Osteoblast (primary cell): ENCODE results near the gene HPCAL1. TPM values are rescaled to one million over a fixed set of nuclear protein-coding genes. Genes with fewer than 3 reads are reported as not detected.
A peak's percentile ranks its signal among the peaks of the same experiment; 100 is the strongest.

ENCODE experiments used
- DNase-seq: peaks from one replicate; pipeline ENCODE4 v3.0.0; 2011; ENCODE audit warnings: low spot score, mixed read lengths; ENCODE audit not compliant: insufficient read length; ENCODE audit errors: missing footprints
- H2AFZ ChIP-seq: 2 replicates; pipeline ENCODE4 v1.6.0; 2011; ENCODE audit warnings: mild to moderate bottlenecking, low read length
- H3K27ac ChIP-seq: 2 replicates; pipeline ENCODE4 v1.5.1; 2011; ENCODE audit warnings: mild to moderate bottlenecking, low read depth, low read length, moderate library complexity
- H3K27me3 ChIP-seq: 2 replicates; pipeline ENCODE4 v1.6.0; 2012; ENCODE audit warnings: mild to moderate bottlenecking, control low read depth, inconsistent platforms, low read length, moderate library complexity; ENCODE audit not compliant: insufficient read depth
- H3K36me3 ChIP-seq: 2 replicates; pipeline ENCODE4 v1.5.1; 2011; ENCODE audit warnings: mild to moderate bottlenecking, low read length, control low read depth, moderate library complexity; ENCODE audit not compliant: insufficient read depth
- H3K4me1 ChIP-seq: 2 replicates; pipeline ENCODE4 v1.5.1; 2011; ENCODE audit warnings: mild to moderate bottlenecking, low read length, control low read depth, moderate library complexity; ENCODE audit not compliant: insufficient read depth
- H3K4me2 ChIP-seq: 2 replicates; pipeline ENCODE4 v1.6.0; 2011; ENCODE audit warnings: mild to moderate bottlenecking, low read length; ENCODE audit not compliant: insufficient read depth
- H3K4me3 ChIP-seq: fragments of 200-600 bp; sonication (generic); 3 replicates; pipeline ENCODE4 v1.5.1; 2012; ENCODE audit warnings: mild to moderate bottlenecking, low read length, inconsistent platforms; ENCODE audit not compliant: insufficient read depth
- H3K79me2 ChIP-seq: 2 replicates; pipeline ENCODE4 v1.6.0; 2012; ENCODE audit warnings: mild to moderate bottlenecking, low read length, control low read depth, inconsistent platforms; ENCODE audit not compliant: insufficient read depth
- H3K9me3 ChIP-seq: 2 replicates; pipeline ENCODE4 v1.5.1; 2011; ENCODE audit warnings: low read depth, low read length, control low read depth
- H4K20me1 ChIP-seq: 2 replicates; pipeline ENCODE4 v1.6.0; 2012; ENCODE audit warnings: mild to moderate bottlenecking, low read length, control low read depth; ENCODE audit not compliant: insufficient read depth
- total RNA-seq: library from RNA; depleted of rRNA; stranded (reverse); fragments of >200 nt; gene quantifications from 2 replicates; pipeline ENCODE4 v1.2.3, GENCODE V29; 2012
- TF ChIP-seq, protein P1 (sequence below): IDR thresholded peaks from 2 replicates; pipeline ENCODE4 v1.5.1; 2011; ENCODE audit warnings: mild to moderate bottlenecking, low read depth, low read length, moderate library complexity; ENCODE audit errors: extremely low read depth

The HPCAL1 gene
- total RNA-seq, 1 donor = 57.2 TPM

DNA sequence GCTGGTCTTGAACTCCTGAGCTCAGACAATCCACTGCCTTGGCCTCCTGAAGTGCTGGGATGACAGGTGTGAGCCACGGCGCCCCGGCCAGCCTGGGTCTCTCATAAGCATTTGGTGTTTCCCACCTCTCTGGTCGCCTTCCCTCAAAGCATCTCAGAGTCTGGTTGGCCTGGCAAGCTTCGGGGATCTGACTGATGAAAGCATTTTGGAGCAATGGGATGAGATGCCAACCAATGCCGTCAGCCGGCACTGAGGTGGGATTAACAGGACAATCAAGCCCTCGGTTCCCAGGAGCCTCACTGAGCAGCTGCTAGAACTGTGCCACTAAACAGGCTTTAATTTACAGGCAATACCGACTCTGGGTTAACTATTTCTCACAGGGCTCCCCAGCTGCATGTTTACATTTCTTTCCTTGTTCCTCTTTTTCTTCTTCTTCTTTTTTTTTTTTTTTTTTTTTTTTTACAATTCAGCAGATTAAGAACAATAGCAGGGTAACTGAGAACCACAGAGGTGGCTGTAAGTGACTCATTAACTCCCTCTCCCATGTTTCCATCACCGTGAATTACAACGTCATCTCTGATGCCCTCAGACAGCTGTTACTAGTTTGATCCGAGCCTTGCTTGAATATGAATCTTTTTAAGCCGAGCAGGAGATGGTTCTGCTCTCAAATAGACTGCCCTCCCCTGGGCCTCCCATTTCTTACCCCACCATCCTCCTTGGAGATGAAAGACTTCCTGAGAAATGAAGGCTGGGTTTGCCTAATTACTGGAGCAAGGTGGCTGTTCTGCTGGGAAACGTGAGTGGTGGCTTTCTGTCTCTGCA is 107.5 kb downstream of the HPCAL1 start:
- Histone ChIP-seq H3K27ac (no peak overlapping the region), H4K20me1 (peaks cover 39% of the 10 kb centered on the region), H3K79me2 (peaks cover 51% of the 10 kb centered on the region), H3K4me3 (no peak overlapping the region), H3K27me3 (no peaks in the 10 kb centered on the region), H3K4me1 (peaks cover 46% of the 10 kb centered on the region), H3K9me3 (no peaks in the 10 kb centered on the region), H3K36me3 (peaks cover 8% of the 10 kb centered on the region), H3K4me2 (no peak overlapping the region), H2AFZ (no peak overlapping the region)
- TF ChIP-seq, protein P1, sequence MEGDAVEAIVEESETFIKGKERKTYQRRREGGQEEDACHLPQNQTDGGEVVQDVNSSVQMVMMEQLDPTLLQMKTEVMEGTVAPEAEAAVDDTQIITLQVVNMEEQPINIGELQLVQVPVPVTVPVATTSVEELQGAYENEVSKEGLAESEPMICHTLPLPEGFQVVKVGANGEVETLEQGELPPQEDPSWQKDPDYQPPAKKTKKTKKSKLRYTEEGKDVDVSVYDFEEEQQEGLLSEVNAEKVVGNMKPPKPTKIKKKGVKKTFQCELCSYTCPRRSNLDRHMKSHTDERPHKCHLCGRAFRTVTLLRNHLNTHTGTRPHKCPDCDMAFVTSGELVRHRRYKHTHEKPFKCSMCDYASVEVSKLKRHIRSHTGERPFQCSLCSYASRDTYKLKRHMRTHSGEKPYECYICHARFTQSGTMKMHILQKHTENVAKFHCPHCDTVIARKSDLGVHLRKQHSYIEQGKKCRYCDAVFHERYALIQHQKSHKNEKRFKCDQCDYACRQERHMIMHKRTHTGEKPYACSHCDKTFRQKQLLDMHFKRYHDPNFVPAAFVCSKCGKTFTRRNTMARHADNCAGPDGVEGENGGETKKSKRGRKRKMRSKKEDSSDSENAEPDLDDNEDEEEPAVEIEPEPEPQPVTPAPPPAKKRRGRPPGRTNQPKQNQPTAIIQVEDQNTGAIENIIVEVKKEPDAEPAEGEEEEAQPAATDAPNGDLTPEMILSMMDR = no peak
- DNase-seq = no peak

DNA sequence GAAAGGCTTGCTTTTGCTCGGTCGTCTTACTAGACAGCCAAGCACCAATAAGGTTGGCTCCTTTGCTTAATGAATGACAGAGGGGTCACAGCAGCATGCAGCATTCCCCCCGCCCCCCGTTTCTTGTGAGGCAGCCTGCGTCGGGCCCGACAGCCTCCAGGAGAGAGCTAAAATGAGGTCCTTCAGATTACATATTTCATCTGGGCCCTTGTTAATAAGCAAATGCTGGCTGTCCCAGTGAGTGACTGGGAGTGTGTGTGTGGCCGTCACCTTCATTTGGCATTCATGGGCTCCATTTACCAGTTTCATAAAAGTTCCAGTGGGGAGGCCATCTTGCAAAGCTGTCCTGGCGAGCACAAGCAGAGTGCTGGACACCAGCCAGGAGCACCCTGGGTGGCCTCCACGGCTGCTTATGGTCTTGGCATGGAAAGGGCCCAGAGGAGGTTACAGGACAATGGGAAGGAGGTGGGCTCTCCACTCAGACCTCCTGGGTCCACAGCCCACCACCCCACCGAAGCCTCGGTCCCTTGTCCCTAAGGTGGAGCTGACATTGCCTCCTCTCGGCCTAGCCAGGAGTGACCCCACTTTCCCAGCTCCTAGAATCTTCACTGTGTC is 108.2 kb downstream of the HPCAL1 start:
- no peak overlapping the region for H3K4me3 ChIP-seq
- H3K9me3 ChIP-seq = no peaks in the 10 kb centered on the region
- TF ChIP-seq, protein P1 = no peak
- no peak overlapping the region for H2AFZ ChIP-seq
- H3K36me3 ChIP-seq = peaks cover 8% of the 10 kb centered on the region
- H3K27ac ChIP-seq = no peak overlapping the region
- H4K20me1 ChIP-seq = peaks cover 40% of the 10 kb centered on the region
- peaks cover 56% of the 10 kb centered on the region for H3K79me2 ChIP-seq
- no peak overlapping the region for H3K4me2 ChIP-seq
- no peak for DNase-seq
- no peaks in the 10 kb centered on the region for H3K27me3 ChIP-seq
- H3K4me1 ChIP-seq = peaks cover 39% of the 10 kb centered on the region

DNA sequence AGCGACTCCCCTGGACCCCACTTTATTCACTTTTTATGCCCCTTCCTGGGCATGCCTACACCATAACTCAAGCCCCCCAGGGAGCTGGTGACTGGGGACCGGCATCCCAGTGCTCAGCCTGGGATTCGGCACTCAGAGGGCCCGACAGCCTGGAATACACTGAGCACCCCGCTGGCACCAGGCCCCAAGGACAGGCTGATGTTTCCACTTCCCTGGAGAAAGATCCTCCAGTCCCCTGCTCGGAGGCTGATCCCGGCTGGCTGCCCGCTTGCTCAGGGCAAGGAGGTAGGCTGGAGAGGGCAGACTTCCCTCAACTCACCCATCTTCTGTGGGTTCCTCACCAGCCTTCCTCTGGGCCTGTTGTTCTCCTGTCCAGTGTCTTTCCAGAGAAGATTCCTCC is 108.9 kb downstream of the HPCAL1 start:
- Histone ChIP-seq H3K9me3 (no peaks in the 10 kb centered on the region), H3K79me2 (peaks cover 54% of the 10 kb centered on the region), H3K4me1 (peaks cover 33% of the 10 kb centered on the region), H3K4me3 (no peak overlapping the region), H2AFZ (no peak overlapping the region), H3K4me2 (no peak overlapping the region), H4K20me1 (peaks cover 42% of the 10 kb centered on the region), H3K27me3 (no peaks in the 10 kb centered on the region), H3K27ac (no peak overlapping the region), H3K36me3 (peaks cover 8% of the 10 kb centered on the region)
- DNase-seq = no peak
- TF ChIP-seq, protein P1 = no peak

DNA sequence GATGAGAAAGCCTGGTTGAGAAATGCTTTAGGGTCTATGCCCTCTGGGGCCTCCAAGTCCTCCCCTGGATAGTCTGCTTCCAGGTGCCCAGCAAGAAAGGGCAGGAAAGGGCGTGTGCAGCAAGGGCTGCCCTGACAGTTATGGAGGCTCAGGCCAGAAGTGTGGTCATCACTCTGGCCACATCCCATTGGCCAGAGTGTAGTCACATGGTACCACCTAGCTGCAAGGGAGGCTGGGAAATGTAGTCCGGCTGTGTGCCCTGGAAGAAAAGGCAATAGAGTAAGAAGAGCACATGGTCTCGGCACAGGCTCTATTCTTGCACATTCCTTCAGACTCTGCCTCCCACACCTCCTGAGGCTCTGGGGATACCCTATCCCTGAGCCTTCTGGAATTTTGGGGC is 109.7 kb downstream of the HPCAL1 start:
- H3K27me3 ChIP-seq = no peaks in the 10 kb centered on the region
- peak; percentile 82 for DNase-seq
- H2AFZ ChIP-seq = no peak overlapping the region
- peaks cover 8% of the 10 kb centered on the region for H3K36me3 ChIP-seq
- peaks cover 50% of the 10 kb centered on the region for H3K79me2 ChIP-seq
- H3K4me3 ChIP-seq = no peak overlapping the region
- H3K4me1 ChIP-seq = peaks cover 25% of the 10 kb centered on the region
- no peak overlapping the region for H3K27ac ChIP-seq
- no peaks in the 10 kb centered on the region for H3K9me3 ChIP-seq
- peaks cover 43% of the 10 kb centered on the region for H4K20me1 ChIP-seq
- no peak overlapping the region for H3K4me2 ChIP-seq
- TF ChIP-seq, protein P1 = no peak
